ENCODE measurements around the gene TTBK2.

TTBK2 gene

DNA sequence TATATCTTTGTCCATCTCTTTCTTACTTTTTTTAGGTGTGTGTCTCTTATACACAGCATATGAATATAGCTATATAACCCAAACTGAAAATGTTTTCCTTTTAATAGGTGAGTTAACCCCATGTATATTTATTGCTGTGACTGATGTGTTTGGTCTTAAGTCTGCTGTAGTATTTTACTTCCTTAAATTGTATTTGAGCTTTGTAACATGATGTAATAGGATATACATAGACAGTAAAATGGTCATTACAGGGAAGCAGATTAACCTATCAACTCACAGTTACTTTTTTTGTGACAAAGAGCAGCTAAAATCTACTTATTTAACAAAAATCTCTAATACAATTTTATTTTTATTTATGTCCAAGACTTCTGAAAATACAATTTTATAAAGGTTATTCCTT is 131.9 kb downstream of the TTBK2 start:
- H3K79me2 ChIP-seq (ENCODE audit: insufficient read depth, low read length): no peaks in the 10 kb centered on the region
- no peaks in the 10 kb centered on the region for H3K9me2 ChIP-seq (ENCODE audit: low read depth, low read length)

DNA sequence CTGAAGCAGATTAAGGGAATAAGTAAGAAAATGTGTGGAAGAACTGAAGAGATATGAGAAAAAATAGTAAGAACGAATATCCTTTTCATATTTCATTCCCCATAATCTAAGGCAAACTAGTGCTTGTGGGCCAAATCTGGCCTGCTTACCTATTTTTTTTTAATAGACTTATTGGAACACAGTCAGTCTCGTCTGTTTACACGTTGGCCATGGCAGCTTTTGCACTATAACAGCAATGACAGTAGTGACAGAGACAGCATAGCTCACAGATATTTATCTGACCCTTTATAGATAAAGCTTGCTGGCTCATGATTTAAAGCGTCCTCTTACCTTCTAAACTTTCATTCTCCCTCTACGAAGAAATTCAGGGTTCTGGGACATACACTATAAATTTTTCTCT is 133.6 kb downstream of the TTBK2 start:
- no peaks in the 10 kb centered on the region for H4K20me1 ChIP-seq (ENCODE audit: insufficient read depth, low read length)
- no peak overlapping the region for H3K27ac ChIP-seq (ENCODE audit: low read depth, low read length, poor library complexity, severe bottlenecking)
- no peaks in the 10 kb centered on the region for H3K79me2 ChIP-seq (ENCODE audit: insufficient read depth, low read length)
- no peaks in the 10 kb centered on the region for H3K27me3 ChIP-seq (ENCODE audit: insufficient read depth, low read length)
- no peaks in the 10 kb centered on the region for H3K9me2 ChIP-seq (ENCODE audit: low read depth, low read length)
- H3K36me3 ChIP-seq (ENCODE audit: insufficient read depth, low read length): peaks cover 13% of the 10 kb centered on the region
- H2AFZ ChIP-seq (ENCODE audit: low read length): no peak overlapping the region
- no peaks in the 10 kb centered on the region for H3K4me1 ChIP-seq (ENCODE audit: insufficient read depth, low read length, severe bottlenecking)
- H3K9ac ChIP-seq (ENCODE audit: low read length): no peak overlapping the region
- no peak overlapping the region for H3K4me3 ChIP-seq (ENCODE audit: low read depth, low read length, poor library complexity, severe bottlenecking)
- no peaks in the 10 kb centered on the region for H3F3A ChIP-seq (ENCODE audit: insufficient read depth, low read length)
- H3K9me3 ChIP-seq (ENCODE audit: low read length): no peaks in the 10 kb centered on the region
- TF ChIP-seq, protein P1, sequence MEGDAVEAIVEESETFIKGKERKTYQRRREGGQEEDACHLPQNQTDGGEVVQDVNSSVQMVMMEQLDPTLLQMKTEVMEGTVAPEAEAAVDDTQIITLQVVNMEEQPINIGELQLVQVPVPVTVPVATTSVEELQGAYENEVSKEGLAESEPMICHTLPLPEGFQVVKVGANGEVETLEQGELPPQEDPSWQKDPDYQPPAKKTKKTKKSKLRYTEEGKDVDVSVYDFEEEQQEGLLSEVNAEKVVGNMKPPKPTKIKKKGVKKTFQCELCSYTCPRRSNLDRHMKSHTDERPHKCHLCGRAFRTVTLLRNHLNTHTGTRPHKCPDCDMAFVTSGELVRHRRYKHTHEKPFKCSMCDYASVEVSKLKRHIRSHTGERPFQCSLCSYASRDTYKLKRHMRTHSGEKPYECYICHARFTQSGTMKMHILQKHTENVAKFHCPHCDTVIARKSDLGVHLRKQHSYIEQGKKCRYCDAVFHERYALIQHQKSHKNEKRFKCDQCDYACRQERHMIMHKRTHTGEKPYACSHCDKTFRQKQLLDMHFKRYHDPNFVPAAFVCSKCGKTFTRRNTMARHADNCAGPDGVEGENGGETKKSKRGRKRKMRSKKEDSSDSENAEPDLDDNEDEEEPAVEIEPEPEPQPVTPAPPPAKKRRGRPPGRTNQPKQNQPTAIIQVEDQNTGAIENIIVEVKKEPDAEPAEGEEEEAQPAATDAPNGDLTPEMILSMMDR (IDR thresholded peaks at IDR 0.05; ENCODE audit: low read length): no peak
- no peak for TF ChIP-seq EZH2 (IDR thresholded peaks at IDR 0.05; ENCODE audit: borderline replicate concordance, low read length)
- no peak overlapping the region for H3K4me2 ChIP-seq (ENCODE audit: low read length)

More for the DNA sequence above, 131.9 kb downstream of the TTBK2 start:
- no peaks in the 10 kb centered on the region for H3F3A ChIP-seq (ENCODE audit: insufficient read depth, low read length)
- H3K9ac ChIP-seq (ENCODE audit: low read length): no peak overlapping the region
- H3K4me3 ChIP-seq (ENCODE audit: low read depth, low read length, poor library complexity, severe bottlenecking): no peak overlapping the region
- H3K9me3 ChIP-seq (ENCODE audit: low read length): no peaks in the 10 kb centered on the region
- H3K4me1 ChIP-seq (ENCODE audit: insufficient read depth, low read length, severe bottlenecking): no peaks in the 10 kb centered on the region
- no peak overlapping the region for H3K27ac ChIP-seq (ENCODE audit: low read depth, low read length, poor library complexity, severe bottlenecking)
- H3K36me3 ChIP-seq (ENCODE audit: insufficient read depth, low read length): no peaks in the 10 kb centered on the region
- TF ChIP-seq, protein P1 (IDR thresholded peaks at IDR 0.05; ENCODE audit: low read length): no peak
- TF ChIP-seq EZH2 (IDR thresholded peaks at IDR 0.05; ENCODE audit: borderline replicate concordance, low read length): no peak
- H2AFZ ChIP-seq (ENCODE audit: low read length): no peak overlapping the region
- H4K20me1 ChIP-seq (ENCODE audit: insufficient read depth, low read length): no peaks in the 10 kb centered on the region
- H3K4me2 ChIP-seq (ENCODE audit: low read length): no peak overlapping the region
- H3K27me3 ChIP-seq (ENCODE audit: insufficient read depth, low read length): no peaks in the 10 kb centered on the region

DNA sequence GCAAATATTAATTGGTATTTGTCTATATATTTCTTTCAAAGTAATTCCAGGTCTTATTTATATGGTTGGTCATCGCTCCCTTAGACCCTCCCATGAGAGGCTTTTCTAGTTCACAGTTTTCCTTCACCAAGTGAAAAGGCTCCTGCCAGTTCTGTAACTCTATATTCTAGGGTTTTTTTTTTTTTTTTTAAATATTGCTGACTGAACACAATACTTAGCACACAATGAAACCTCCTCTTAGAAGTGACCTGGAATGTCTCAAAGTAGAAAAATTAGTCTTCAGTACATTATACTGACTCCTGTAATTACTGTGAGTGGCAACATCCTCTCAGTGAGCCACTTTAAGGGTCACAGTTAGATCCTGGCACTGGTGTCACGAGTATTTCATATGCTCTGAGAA is 135.0 kb downstream of the TTBK2 start:
- H3K9me2 ChIP-seq (ENCODE audit: low read depth, low read length): no peaks in the 10 kb centered on the region
- no peak for TF ChIP-seq EZH2 (IDR thresholded peaks at IDR 0.05; ENCODE audit: borderline replicate concordance, low read length)
- TF ChIP-seq, protein P1 (IDR thresholded peaks at IDR 0.05; ENCODE audit: low read length): no peak
- no peaks in the 10 kb centered on the region for H3K9me3 ChIP-seq (ENCODE audit: low read length)
- H3K4me3 ChIP-seq (ENCODE audit: low read depth, low read length, poor library complexity, severe bottlenecking): no peak overlapping the region
- no peaks in the 10 kb centered on the region for H3K79me2 ChIP-seq (ENCODE audit: insufficient read depth, low read length)
- peaks cover 21% of the 10 kb centered on the region for H3K36me3 ChIP-seq (ENCODE audit: insufficient read depth, low read length)
- no peaks in the 10 kb centered on the region for H3K27me3 ChIP-seq (ENCODE audit: insufficient read depth, low read length)
- no peak overlapping the region for H2AFZ ChIP-seq (ENCODE audit: low read length)
- no peak overlapping the region for H3K4me2 ChIP-seq (ENCODE audit: low read length)
- H3K9ac ChIP-seq (ENCODE audit: low read length): no peak overlapping the region
- H4K20me1 ChIP-seq (ENCODE audit: insufficient read depth, low read length): no peaks in the 10 kb centered on the region
- H3K4me1 ChIP-seq (ENCODE audit: insufficient read depth, low read length, severe bottlenecking): no peaks in the 10 kb centered on the region
- H3K27ac ChIP-seq (ENCODE audit: low read depth, low read length, poor library complexity, severe bottlenecking): no peak overlapping the region
- H3F3A ChIP-seq (ENCODE audit: insufficient read depth, low read length): no peaks in the 10 kb centered on the region
